Measurements from ENCODE around the gene CRLF1. TPM values are rescaled to one million over a fixed set of nuclear protein-coding genes. Genes with fewer than 3 reads are reported as not detected.

Gene CRLF1
- total and polyA plus RNA-seq, 2 donors (not counting 1 experiment from before 2014, with no cell fraction given): not detected

DNA sequence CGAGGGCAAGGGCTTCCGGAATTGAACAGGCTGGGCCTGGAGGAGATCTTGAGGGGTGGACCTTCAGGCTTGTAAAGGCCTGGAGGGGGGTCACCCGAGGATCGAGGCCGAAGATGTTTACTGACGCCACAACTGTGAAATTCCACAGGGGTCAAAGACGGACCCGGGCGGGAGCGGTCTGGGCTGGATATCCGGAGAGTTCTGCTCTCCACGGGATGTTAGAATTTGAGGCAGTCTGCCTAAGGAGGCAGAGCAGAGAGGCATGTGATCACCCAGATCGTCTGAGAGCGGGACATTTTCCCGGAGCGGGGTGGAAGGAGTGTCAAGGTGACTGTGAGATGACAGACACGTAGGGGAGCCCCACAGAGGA is 43.4 kb upstream of the CRLF1 start:
- H4K20me1 ChIP-seq (ENCODE audit: control insufficient read depth, insufficient read depth, low read length, poor library complexity, severe bottlenecking): peaks cover 55% of the 10 kb centered on the region
- Mint-ChIP-seq H3K4me1 (peaks cover 26% of the 10 kb centered on the region), H3K27ac (peak overlapping the region; percentile 67), H3K4me3 (peak overlapping the region; percentile 86), H3K9me3 (ENCODE audit: insufficient read depth) (no peaks in the 10 kb centered on the region), H3K27me3 (no peaks in the 10 kb centered on the region)
- ChIA-PET POLR2A (no interaction called here), CTCF (no interaction called here)
- peaks cover 49% of the 10 kb centered on the region for H3K79me2 ChIP-seq (ENCODE audit: control insufficient read depth, insufficient read depth, low read length)
- H3K9me3 ChIP-seq (ENCODE audit: control extremely low read depth in 1 of 3, control insufficient read depth in 2 of 3, insufficient read depth in 1 of 3, low read length in 2 of 3): no peaks in the 10 kb centered on the region
- no peaks in the 10 kb centered on the region for H3K36me3 ChIP-seq (replicated peaks in 1 of 2; ENCODE audit: control extremely low read depth in 1 of 2, control insufficient read depth in 1 of 2, extremely low read depth in 1 of 2, insufficient read depth in 2 of 2, low read length in 1 of 2)
- WGBS (ENCODE audit: insufficient coverage): 43% methylated on average over 17 of the region's 17 CpGs
- no peak for ATAC-seq (ENCODE audit: low read depth)
- H3K4me3 ChIP-seq (ENCODE audit: control extremely low read depth in 1 of 5, extremely low read depth in 1 of 5, insufficient read depth in 1 of 5, low read depth in 2 of 5, low read length in 4 of 5): peak overlapping the region in 3 of 5 experiments; percentile 33 to 52 (median 38)
- peak overlapping the region; percentile 41 for H2AFZ ChIP-seq (ENCODE audit: insufficient read depth, low read depth, low read length, poor library complexity, severe bottlenecking)
- no peak for DNase-seq
- peak overlapping the region; percentile 85 for H3K4me2 ChIP-seq (replicated peaks; ENCODE audit: low read depth, low read length, poor library complexity, severe bottlenecking)
- H3K27ac ChIP-seq (ENCODE audit: low read length in 2 of 2): peak overlapping the region in 1 of 2 donors; percentile 29
- intact Hi-C loops (cut with micrococcal nuclease): no loop called here
- H3K4me1 ChIP-seq (ENCODE audit: control insufficient read depth in 2 of 2, insufficient read depth in 2 of 2, low read length in 2 of 2): peaks cover 20 to 23% of the 10 kb centered on the region in 2 donors
- peak overlapping the region; percentile 42 for H3K9ac ChIP-seq (ENCODE audit: low read length)
- H3K27me3 ChIP-seq (replicated peaks in 1 of 4; ENCODE audit: control extremely low read depth in 1 of 4, control insufficient read depth in 3 of 4, insufficient read depth in 4 of 4, low read length in 3 of 4): no peaks in the 10 kb centered on the region
- no peak for TF ChIP-seq EZH2 (IDR thresholded peaks at IDR 0.05; ENCODE audit: borderline replicate concordance, insufficient read depth, low read depth, low read length, poor library complexity, severe bottlenecking)
- TF ChIP-seq, protein P1, sequence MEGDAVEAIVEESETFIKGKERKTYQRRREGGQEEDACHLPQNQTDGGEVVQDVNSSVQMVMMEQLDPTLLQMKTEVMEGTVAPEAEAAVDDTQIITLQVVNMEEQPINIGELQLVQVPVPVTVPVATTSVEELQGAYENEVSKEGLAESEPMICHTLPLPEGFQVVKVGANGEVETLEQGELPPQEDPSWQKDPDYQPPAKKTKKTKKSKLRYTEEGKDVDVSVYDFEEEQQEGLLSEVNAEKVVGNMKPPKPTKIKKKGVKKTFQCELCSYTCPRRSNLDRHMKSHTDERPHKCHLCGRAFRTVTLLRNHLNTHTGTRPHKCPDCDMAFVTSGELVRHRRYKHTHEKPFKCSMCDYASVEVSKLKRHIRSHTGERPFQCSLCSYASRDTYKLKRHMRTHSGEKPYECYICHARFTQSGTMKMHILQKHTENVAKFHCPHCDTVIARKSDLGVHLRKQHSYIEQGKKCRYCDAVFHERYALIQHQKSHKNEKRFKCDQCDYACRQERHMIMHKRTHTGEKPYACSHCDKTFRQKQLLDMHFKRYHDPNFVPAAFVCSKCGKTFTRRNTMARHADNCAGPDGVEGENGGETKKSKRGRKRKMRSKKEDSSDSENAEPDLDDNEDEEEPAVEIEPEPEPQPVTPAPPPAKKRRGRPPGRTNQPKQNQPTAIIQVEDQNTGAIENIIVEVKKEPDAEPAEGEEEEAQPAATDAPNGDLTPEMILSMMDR (IDR thresholded peaks at IDR 0.05): no peak

DNA sequence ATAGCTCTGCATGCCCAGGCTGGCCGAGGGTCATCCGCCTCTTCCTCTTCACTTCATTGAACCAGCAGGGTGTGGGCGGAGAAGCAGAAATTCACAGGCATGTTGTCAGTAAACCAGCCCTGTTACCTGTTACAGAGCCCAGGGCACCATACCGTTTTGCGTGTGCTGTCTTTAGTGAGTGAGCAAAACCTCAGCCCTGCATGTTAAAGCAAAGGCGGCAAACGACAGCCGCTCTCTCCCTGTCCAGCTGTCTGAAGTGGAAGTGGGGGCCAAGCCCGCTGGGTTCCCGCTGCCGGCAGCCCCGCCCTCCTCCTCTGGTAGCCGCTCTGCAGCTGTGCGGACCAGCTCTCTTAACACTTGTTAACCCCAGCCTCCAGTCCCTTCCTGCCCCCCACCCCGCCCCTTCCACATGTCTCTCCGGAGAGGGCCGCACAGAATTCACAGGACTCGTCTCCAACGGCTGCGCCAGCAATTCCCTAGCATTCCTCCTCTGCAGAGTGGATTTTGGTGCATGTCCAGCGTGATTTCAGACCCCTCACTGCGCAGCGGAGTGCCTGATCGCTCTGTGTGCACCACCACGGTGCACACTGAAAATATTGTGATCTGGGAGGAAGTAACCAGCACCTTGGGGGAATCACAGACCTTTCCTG is 42.9 kb upstream of the CRLF1 start:
- Histone ChIP-seq H3K36me3 (replicated peaks in 1 of 2; ENCODE audit: control extremely low read depth in 1 of 2, control insufficient read depth in 1 of 2, extremely low read depth in 1 of 2, insufficient read depth in 2 of 2, low read length in 1 of 2) (no peaks in the 10 kb centered on the region), H3K27me3 (replicated peaks in 1 of 4; ENCODE audit: control extremely low read depth in 1 of 4, control insufficient read depth in 3 of 4, insufficient read depth in 4 of 4, low read length in 3 of 4) (no peaks in the 10 kb centered on the region), H3K4me1 (ENCODE audit: control insufficient read depth in 2 of 2, insufficient read depth in 2 of 2, low read length in 2 of 2) (peaks cover 25 to 28% of the 10 kb centered on the region in 2 donors), H3K4me2 (replicated peaks; ENCODE audit: low read depth, low read length, poor library complexity, severe bottlenecking) (peak overlapping the region; percentile 85), H3K9me3 (ENCODE audit: control extremely low read depth in 1 of 3, control insufficient read depth in 2 of 3, insufficient read depth in 1 of 3, low read length in 2 of 3) (no peaks in the 10 kb centered on the region), H3K4me3 (ENCODE audit: control extremely low read depth in 1 of 5, extremely low read depth in 1 of 5, insufficient read depth in 1 of 5, low read depth in 2 of 5, low read length in 4 of 5) (peak overlapping the region in 3 of 5 experiments; percentile 33 to 52 (median 38)), H3K27ac (ENCODE audit: low read length in 2 of 2) (peak overlapping the region in 1 of 2 donors; percentile 29), H3K9ac (ENCODE audit: low read length) (peak overlapping the region; percentile 42), H2AFZ (ENCODE audit: insufficient read depth, low read depth, low read length, poor library complexity, severe bottlenecking) (peak overlapping the region; percentile 41), H4K20me1 (ENCODE audit: control insufficient read depth, insufficient read depth, low read length, poor library complexity, severe bottlenecking) (peaks cover 57% of the 10 kb centered on the region), H3K79me2 (ENCODE audit: control insufficient read depth, insufficient read depth, low read length) (peaks cover 49% of the 10 kb centered on the region)
- 14% methylated on average over 25 of the region's 25 CpGs for WGBS (ENCODE audit: insufficient coverage)
- Mint-ChIP-seq H3K27ac (peak overlapping the region; percentile 67), H3K4me1 (peaks cover 29% of the 10 kb centered on the region), H3K4me3 (peak overlapping the region; percentile 86), H3K9me3 (ENCODE audit: insufficient read depth) (no peaks in the 10 kb centered on the region), H3K27me3 (no peaks in the 10 kb centered on the region)
- intact Hi-C loops (cut with micrococcal nuclease): no loop called here
- TF ChIP-seq, protein P1 (IDR thresholded peaks at IDR 0.05): no peak
- TF ChIP-seq EZH2 (IDR thresholded peaks at IDR 0.05; ENCODE audit: borderline replicate concordance, insufficient read depth, low read depth, low read length, poor library complexity, severe bottlenecking): no peak
- CTCF ChIA-PET: no interaction called here
- DNase-seq (peak; percentile 47), ATAC-seq (ENCODE audit: low read depth) (peak; percentile 76)
- POLR2A ChIA-PET: no interaction called here

All from B cell (primary cell).